AG10803 (cell line): ENCODE data around the gene AQP1.

Experiments
- DNase-seq: peaks from one replicate; pipeline ENCODE4 v3.0.0; 2010; ENCODE audit warnings: low read depth
- H3K4me3 ChIP-seq: 2 replicates; pipeline ENCODE4 v1.5.1; 2011; ENCODE audit warnings: mild to moderate bottlenecking, low read length, control low read depth
- CTCF ChIP-seq: conservative IDR thresholded peaks from 2 replicates; pipeline ENCODE4 v1.5.1; 2011; ENCODE audit warnings: mild to moderate bottlenecking, low read length, control low read depth, inconsistent platforms

Gene AQP1

GRCh38 chr7:30941582-30942323, 30.1 kb downstream of the AQP1 start:
- TF ChIP-seq CTCF = no peak
- no peak for DNase-seq
- H3K4me3 ChIP-seq = no peak overlapping the region

GRCh38 chr7:30950197-30950596, 38.5 kb downstream of the AQP1 start:
- no peak overlapping the region for H3K4me3 ChIP-seq
- DNase-seq = no peak
- no peak for TF ChIP-seq CTCF

GRCh38 chr7:30954914-30955313, 43.3 kb downstream of the AQP1 start:
- no peak for TF ChIP-seq CTCF
- DNase-seq = no peak
- no peak overlapping the region for H3K4me3 ChIP-seq

- DNase-seq = no peak
- TF ChIP-seq CTCF = no peak
- H3K4me3 ChIP-seq = no peak overlapping the region
Observed at GRCh38 chr7:30956704-30957103, 45.1 kb downstream of the AQP1 start.

- H3K4me3 ChIP-seq = no peak within 1 kb of the TSS
- TF ChIP-seq CTCF = no peak
- DNase-seq = no peak
Observed at GRCh38 chr7:30963842-30964241, 52.2 kb downstream of the AQP1 start, which contains the start of gene GHRHR. GHRHR (plus strand) TSS chr7:30963953; CDS start chr7:30964069, 116 bp downstream.

- DNase-seq = no peak
- TF ChIP-seq CTCF = no peak
- no peak overlapping the region for H3K4me3 ChIP-seq
Observed at GRCh38 chr7:30965372-30965771, 53.7 kb downstream of the AQP1 start.

GRCh38 chr7:30965883-30966282, 54.2 kb downstream of the AQP1 start:
- no peak for TF ChIP-seq CTCF
- H3K4me3 ChIP-seq = no peak overlapping the region
- no peak for DNase-seq
